ENCODE measurements around the gene GIMAP6.

DNA sequence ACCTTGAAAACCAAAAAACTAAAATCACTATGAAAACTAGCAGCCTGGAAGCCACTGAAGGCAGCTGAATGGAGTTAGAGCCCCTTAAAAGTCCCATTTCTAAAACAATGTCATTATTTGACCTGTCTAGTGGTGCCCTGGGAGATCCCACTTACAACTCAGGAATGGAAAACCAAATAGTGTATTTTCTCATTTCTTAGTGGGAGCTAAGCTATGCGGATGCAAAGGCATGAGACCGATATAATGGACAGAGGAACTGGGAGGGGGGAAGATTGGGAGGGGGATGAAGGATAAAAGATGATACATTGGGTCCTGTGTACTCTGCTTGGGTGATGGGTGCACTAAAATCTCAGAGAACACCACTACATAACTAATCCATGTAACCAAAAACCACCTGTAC, 43.5 kb upstream of the GIMAP6 start:
- TF ChIP-seq, protein P1, sequence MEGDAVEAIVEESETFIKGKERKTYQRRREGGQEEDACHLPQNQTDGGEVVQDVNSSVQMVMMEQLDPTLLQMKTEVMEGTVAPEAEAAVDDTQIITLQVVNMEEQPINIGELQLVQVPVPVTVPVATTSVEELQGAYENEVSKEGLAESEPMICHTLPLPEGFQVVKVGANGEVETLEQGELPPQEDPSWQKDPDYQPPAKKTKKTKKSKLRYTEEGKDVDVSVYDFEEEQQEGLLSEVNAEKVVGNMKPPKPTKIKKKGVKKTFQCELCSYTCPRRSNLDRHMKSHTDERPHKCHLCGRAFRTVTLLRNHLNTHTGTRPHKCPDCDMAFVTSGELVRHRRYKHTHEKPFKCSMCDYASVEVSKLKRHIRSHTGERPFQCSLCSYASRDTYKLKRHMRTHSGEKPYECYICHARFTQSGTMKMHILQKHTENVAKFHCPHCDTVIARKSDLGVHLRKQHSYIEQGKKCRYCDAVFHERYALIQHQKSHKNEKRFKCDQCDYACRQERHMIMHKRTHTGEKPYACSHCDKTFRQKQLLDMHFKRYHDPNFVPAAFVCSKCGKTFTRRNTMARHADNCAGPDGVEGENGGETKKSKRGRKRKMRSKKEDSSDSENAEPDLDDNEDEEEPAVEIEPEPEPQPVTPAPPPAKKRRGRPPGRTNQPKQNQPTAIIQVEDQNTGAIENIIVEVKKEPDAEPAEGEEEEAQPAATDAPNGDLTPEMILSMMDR (IDR thresholded peaks at IDR 0.05), result no peak
- TF ChIP-seq POLR2AphosphoS5 (IDR thresholded peaks at IDR 0.05; ENCODE audit: low read depth, low read length) (no peak), YY1 (IDR thresholded peaks at IDR 0.05; ENCODE audit: low read depth) (no peak), RAD21 (IDR thresholded peaks at IDR 0.05; ENCODE audit: low read length) (no peak), EZH2phosphoT487 (IDR thresholded peaks at IDR 0.05; ENCODE audit: borderline replicate concordance, low read depth) (no peak), SMC3 (IDR thresholded peaks at IDR 0.05; ENCODE audit: low read depth, low read length) (no peak)
